Smooth muscle cell (in vitro differentiated cells): ENCODE results near the gene NCAM2. TPM values are rescaled to one million over a fixed set of nuclear protein-coding genes. Genes with fewer than 3 reads are reported as not detected.

ENCODE experiments used
- DNase-seq: peaks from one replicate; lab custom pipeline; 2025; ENCODE audit not compliant: unreplicated experiment; lab: John Stamatoyannopoulos, UW
- H2AFZ ChIP-seq: fragments of 200-600 bp; sonication (generic); 2 replicates; pipeline ENCODE4 v1.6.0; 2016; ENCODE audit warnings: antibody characterized with exemption, low read depth, mild to moderate bottlenecking
- H3F3A ChIP-seq: fragments of 200-600 bp; sonication (generic); 2 replicates; pipeline ENCODE4 v1.6.0; 2017; ENCODE audit warnings: antibody characterized with exemption, low read depth
- H3K27ac ChIP-seq: fragments of 200-600 bp; sonication (generic); 2 replicates; pipeline ENCODE4 v1.5.1; 2016; ENCODE audit warnings: low read depth, mild to moderate bottlenecking
- H3K27me3 ChIP-seq: fragments of 200-600 bp; sonication (generic); 2 replicates; pipeline ENCODE4 v1.6.1; 2016; ENCODE audit warnings: low read depth, mild to moderate bottlenecking
- H3K36me3 ChIP-seq: fragments of 200-600 bp; sonication (generic); 2 replicates; pipeline ENCODE4 v1.5.1; 2016; ENCODE audit warnings: low read depth
- H3K4me1 ChIP-seq: fragments of 200-600 bp; sonication (generic); 2 replicates; pipeline ENCODE4 v1.5.1; 2016; ENCODE audit warnings: low read depth
- H3K4me2 ChIP-seq: fragments of 200-600 bp; sonication (generic); 2 replicates; pipeline ENCODE4 v1.6.0; 2016; ENCODE audit warnings: mild to moderate bottlenecking
- H3K4me3 ChIP-seq: fragments of 200-600 bp; sonication (generic); 2 replicates; pipeline ENCODE4 v1.5.1; 2016; ENCODE audit warnings: mild to moderate bottlenecking
- H3K79me2 ChIP-seq: fragments of 200-600 bp; sonication (generic); 2 replicates; pipeline ENCODE4 v1.6.0; 2016; ENCODE audit warnings: low read depth, mild to moderate bottlenecking
- H3K9ac ChIP-seq: fragments of 200-600 bp; sonication (generic); 2 replicates; pipeline ENCODE4 v1.6.0; 2016; ENCODE audit warnings: low read depth
- H3K9me3 ChIP-seq: fragments of 200-600 bp; sonication (generic); replicated peaks from 2 replicates; pipeline ENCODE4 v1.5.1; 2016; ENCODE audit warnings: low read depth
- H4K20me1 ChIP-seq: fragments of 200-600 bp; sonication (generic); 2 replicates; pipeline ENCODE4 v1.6.0; 2016; ENCODE audit warnings: low read depth
- WGBS: methylation state at CpG from one replicate; pipeline ENCODE4 v1.1.7; 2016; ENCODE audit warnings: low lambda C conversion rate; 5-methylcytosine and 5-hydroxymethylcytosine counted together
- polyA plus RNA-seq: library from polyadenylated mRNA; unstranded; fragments of >200 nt; fragmentation: Nextera tagmentation; extraction: Ambion mirVana; gene quantifications from 2 replicates; pipeline ENCODE4 v1.2.1, GENCODE V29; 2016
- total RNA-seq: library from RNA; depleted of rRNA; stranded (reverse); fragments of >200 nt; gene quantifications from 2 replicates; pipeline ENCODE4 v1.2.3, GENCODE V29; 2014
- TF ChIP-seq, protein P1 (sequence below): fragments of 200-600 bp; sonication (generic); IDR thresholded peaks from 2 replicates; pipeline ENCODE4 v1.5.1; 2017; ENCODE audit warnings: borderline replicate concordance, mild to moderate bottlenecking, antibody characterized with exemption; ENCODE audit not compliant: insufficient read depth, poor library complexity, severe bottlenecking

Gene NCAM2
- total and polyA plus RNA-seq, 2 experiments from 2014 or later: 0.49 to 0.77 TPM

DNA sequence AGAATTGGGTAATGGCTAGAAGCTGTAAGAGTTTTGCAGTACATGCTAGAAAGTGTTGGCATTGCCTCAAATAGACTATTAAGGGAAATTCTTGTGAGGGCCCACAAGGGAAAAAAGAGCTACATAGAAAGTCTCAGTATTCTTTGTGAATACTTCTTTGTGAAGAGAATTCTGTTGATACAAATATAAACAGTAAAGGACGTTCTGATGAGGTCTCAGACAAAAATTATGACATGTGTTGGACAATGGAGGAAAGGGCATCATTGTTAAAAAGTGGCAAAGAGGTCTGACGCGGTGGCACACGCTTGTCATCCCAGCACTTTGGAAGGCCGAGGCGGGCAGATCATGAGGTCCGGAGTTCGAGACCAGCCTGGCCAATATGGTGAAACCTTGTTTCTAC is 458.9 kb downstream of the NCAM2 start:
- Histone ChIP-seq H3K9ac (no peak overlapping the region), H3K4me3 (no peak overlapping the region), H3K79me2 (no peaks in the 10 kb centered on the region), H3F3A (no peaks in the 10 kb centered on the region), H3K4me1 (no peaks in the 10 kb centered on the region), H2AFZ (no peak overlapping the region), H3K4me2 (no peak overlapping the region), H3K36me3 (no peaks in the 10 kb centered on the region), H3K27ac (no peak overlapping the region), H3K9me3 (no peaks in the 10 kb centered on the region), H4K20me1 (no peaks in the 10 kb centered on the region), H3K27me3 (no peaks in the 10 kb centered on the region)
- no peak for DNase-seq
- TF ChIP-seq, protein P1, sequence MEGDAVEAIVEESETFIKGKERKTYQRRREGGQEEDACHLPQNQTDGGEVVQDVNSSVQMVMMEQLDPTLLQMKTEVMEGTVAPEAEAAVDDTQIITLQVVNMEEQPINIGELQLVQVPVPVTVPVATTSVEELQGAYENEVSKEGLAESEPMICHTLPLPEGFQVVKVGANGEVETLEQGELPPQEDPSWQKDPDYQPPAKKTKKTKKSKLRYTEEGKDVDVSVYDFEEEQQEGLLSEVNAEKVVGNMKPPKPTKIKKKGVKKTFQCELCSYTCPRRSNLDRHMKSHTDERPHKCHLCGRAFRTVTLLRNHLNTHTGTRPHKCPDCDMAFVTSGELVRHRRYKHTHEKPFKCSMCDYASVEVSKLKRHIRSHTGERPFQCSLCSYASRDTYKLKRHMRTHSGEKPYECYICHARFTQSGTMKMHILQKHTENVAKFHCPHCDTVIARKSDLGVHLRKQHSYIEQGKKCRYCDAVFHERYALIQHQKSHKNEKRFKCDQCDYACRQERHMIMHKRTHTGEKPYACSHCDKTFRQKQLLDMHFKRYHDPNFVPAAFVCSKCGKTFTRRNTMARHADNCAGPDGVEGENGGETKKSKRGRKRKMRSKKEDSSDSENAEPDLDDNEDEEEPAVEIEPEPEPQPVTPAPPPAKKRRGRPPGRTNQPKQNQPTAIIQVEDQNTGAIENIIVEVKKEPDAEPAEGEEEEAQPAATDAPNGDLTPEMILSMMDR: no peak
- 92% methylated on average over 8 of the region's 8 CpGs for WGBS

DNA sequence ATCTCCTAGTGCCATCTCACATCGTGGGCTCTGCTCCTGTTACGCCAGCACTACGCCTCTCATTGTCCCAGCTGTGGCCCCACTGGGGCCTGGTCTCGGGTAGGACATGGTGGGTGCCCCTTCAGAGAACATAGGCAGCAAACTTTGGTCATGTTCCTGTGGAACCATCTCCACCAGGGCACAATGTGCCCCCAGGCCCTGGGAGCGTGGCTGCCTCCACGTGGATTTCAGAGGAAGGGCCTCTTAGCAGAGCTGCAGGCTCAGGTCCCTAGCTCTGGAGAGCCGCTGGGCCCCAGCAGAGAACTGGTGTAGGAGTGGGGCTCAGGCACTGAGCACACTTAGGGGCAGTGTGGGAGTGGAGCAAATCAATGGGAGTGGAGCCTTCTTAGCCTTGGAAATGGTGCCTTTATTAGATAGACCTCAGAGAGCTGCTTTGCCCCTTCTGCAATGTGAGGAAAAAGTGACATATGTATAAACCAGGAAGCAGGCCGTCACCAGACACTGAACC is 460.0 kb downstream of the NCAM2 start:
- no peak for DNase-seq
- H3K27ac ChIP-seq: no peak overlapping the region
- no peak overlapping the region for H2AFZ ChIP-seq
- TF ChIP-seq, protein P1: no peak
- H3F3A ChIP-seq: no peaks in the 10 kb centered on the region
- H3K9ac ChIP-seq: no peak overlapping the region
- no peaks in the 10 kb centered on the region for H3K4me1 ChIP-seq
- peaks cover 3% of the 10 kb centered on the region for H3K27me3 ChIP-seq
- no peaks in the 10 kb centered on the region for H3K9me3 ChIP-seq
- H3K4me3 ChIP-seq: no peak overlapping the region
- H3K4me2 ChIP-seq: no peak overlapping the region
- WGBS: 83% methylated on average over 8 of the region's 8 CpGs
- H3K79me2 ChIP-seq: no peaks in the 10 kb centered on the region
- H3K36me3 ChIP-seq: no peaks in the 10 kb centered on the region
- H4K20me1 ChIP-seq: no peaks in the 10 kb centered on the region

DNA sequence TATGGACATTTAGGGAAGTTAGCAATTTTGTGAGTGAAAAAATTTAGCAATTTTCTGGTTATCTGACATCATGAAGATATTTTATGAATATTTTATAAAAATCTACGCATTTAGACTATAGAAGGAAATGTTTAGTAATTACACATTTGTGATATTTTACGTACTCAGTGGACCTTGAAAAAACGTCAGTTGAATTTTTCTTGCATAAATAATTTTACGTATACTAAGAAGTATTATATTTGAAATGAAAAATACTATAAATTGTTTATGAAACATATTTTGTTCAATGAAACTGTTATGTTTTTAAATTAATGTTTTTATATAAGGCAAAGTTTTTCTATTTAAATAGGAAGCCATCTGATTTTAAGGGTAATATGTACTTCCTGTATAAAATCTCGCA is 462.8 kb downstream of the NCAM2 start:
- Histone ChIP-seq H3K9me3 (no peaks in the 10 kb centered on the region), H3K79me2 (no peaks in the 10 kb centered on the region), H3K4me1 (no peaks in the 10 kb centered on the region), H3K36me3 (no peaks in the 10 kb centered on the region), H3F3A (no peaks in the 10 kb centered on the region), H3K4me2 (no peak overlapping the region), H3K27me3 (peaks cover 3% of the 10 kb centered on the region), H3K4me3 (no peak overlapping the region), H3K27ac (no peak overlapping the region), H4K20me1 (no peaks in the 10 kb centered on the region), H2AFZ (no peak overlapping the region), H3K9ac (no peak overlapping the region)
- WGBS: 79% methylated on average over 5 of the region's 5 CpGs
- no peak for DNase-seq
- TF ChIP-seq, protein P1: no peak

DNA sequence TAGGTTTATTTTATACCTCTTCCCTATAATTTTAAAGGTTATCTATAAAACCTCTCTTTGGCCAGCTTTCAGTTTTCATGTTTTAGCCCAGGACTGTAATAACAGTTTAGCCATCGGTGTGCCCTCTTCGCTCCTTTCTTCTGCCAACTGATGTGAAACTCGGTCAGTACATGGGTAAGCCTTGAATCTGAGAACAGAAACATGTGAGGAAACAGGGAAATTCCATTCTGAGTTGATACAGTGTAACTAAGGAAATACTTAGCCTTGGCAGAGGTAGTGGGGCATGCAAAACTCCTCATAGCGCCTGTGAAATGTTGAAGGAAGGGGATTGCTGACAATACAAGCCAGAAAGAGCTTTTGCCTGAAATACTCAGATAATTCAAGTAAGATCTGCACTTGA is 465.2 kb downstream of the NCAM2 start:
- Histone ChIP-seq H3K36me3 (no peaks in the 10 kb centered on the region), H3K4me1 (no peaks in the 10 kb centered on the region), H3F3A (no peaks in the 10 kb centered on the region), H2AFZ (no peak overlapping the region), H3K27me3 (peaks cover 3% of the 10 kb centered on the region), H3K9ac (no peak overlapping the region), H3K27ac (no peak overlapping the region), H4K20me1 (no peaks in the 10 kb centered on the region), H3K4me3 (no peak overlapping the region), H3K9me3 (no peaks in the 10 kb centered on the region), H3K4me2 (no peak overlapping the region), H3K79me2 (no peaks in the 10 kb centered on the region)
- DNase-seq: no peak
- TF ChIP-seq, protein P1: no peak
- WGBS: 75% methylated on average over 4 of the region's 4 CpGs
